Fibroblast of pulmonary artery (primary cell): Measurements from ENCODE around the gene DMRT1.

Experiments used
- DNase-seq: peaks from one replicate; pipeline ENCODE4 v3.0.0-alpha.2; 2010; ENCODE audit warnings: low read depth
- H3K4me3 ChIP-seq: replicated peaks from 2 replicates; pipeline ENCODE4 v1.5.1; 2011; ENCODE audit warnings: low read depth, mild to moderate bottlenecking, control low read depth, low read length, moderate library complexity
- TF ChIP-seq, protein P1 (sequence below): IDR thresholded peaks from 2 replicates; pipeline ENCODE4 v1.5.1; 2011; ENCODE audit warnings: mild to moderate bottlenecking, control low read depth, low read length, inconsistent platforms; ENCODE audit errors: missing control alignments

The DMRT1 gene

DNA sequence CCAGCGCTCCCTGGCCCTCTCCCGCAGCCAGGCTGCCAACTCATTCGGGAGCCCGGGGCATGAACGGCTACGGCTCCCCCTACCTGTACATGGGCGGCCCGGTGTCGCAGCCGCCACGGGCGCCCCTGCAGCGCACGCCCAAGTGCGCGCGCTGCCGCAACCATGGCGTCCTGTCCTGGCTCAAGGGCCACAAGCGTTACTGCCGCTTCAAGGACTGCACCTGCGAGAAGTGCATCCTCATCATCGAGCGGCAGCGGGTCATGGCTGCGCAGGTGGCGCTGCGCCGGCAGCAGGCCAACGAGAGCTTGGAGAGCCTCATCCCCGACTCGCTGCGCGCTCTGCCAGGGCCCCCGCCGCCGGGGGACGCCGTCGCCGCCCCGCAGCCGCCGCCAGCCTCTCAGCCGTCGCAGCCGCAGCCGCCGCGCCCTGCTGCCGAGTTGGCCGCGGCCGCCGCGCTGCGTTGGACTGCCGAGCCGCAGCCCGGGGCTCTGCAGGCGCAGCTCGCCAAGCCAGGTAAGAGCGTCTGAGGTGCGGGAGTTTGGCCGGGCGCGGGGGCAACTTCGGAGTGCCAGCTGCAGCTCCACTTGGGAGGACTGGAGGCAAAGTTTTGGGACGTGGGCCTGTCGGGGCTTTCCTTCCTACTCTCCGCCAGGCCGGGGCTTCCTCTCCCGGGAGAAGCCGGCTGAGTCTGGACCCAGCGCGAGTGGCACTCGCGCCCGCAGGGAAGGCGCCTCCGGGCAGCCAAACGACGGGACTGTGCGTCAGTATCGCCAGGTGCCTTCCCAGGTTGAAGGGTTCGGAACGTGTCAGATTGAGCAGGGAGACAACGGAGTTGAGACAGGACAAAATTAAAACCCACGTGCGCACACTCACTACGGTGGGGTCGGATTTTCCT is 135.7 kb downstream of the DMRT1 start:
- DNase-seq: no peak
- H3K4me3 ChIP-seq: no peak overlapping the region
- TF ChIP-seq, protein P1, sequence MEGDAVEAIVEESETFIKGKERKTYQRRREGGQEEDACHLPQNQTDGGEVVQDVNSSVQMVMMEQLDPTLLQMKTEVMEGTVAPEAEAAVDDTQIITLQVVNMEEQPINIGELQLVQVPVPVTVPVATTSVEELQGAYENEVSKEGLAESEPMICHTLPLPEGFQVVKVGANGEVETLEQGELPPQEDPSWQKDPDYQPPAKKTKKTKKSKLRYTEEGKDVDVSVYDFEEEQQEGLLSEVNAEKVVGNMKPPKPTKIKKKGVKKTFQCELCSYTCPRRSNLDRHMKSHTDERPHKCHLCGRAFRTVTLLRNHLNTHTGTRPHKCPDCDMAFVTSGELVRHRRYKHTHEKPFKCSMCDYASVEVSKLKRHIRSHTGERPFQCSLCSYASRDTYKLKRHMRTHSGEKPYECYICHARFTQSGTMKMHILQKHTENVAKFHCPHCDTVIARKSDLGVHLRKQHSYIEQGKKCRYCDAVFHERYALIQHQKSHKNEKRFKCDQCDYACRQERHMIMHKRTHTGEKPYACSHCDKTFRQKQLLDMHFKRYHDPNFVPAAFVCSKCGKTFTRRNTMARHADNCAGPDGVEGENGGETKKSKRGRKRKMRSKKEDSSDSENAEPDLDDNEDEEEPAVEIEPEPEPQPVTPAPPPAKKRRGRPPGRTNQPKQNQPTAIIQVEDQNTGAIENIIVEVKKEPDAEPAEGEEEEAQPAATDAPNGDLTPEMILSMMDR: no peak

DNA sequence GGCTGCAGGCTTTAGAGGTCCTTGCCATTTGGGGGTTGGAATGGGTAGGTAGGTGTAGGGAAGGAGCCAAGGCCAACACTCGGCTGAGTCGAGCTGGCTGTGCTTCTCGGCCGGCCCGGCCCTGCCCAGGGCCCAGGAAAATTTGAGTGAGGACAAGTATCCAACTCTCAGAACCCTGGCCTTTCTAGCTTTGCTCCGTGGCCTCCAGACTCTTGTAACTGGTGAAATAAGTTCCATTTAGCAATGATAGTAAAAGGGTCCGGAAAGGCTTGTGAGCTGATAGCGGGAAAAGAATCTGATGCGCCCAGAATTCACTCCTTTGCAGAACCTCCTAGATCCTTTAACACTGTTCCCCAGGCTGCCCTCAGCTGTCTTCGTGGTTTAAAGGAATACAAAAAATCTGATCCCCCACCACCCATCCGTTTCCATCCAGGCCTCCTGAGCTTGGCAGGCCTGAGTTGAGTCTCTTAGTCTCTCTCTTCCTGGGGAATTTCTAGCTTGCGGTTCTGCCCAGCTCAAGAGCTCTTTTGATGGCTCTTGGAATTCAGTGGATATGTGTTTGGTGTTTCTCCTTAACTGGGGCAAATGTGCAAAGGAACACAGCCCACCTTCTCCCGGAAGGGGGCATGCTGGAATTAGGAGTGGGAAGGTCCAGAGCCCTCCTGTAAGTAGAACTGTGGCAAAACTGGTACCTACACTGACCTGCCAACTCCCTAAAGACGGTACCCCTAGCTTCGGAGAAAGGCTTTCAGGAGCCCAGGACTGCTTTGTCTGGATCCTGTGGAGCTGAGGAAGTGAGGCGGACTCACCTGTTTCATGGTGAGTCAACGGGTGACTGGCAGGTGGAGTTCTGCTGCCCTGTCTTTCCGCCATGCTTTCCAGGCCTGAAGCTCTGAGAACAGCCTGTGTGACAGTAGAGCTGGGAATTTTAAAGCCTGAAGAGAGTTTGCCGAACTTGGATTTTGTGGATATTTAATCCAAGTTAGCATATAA is 136.6 kb downstream of the DMRT1 start:
- no peak for DNase-seq
- H3K4me3 ChIP-seq: no peak overlapping the region
- TF ChIP-seq, protein P1: no peak

DNA sequence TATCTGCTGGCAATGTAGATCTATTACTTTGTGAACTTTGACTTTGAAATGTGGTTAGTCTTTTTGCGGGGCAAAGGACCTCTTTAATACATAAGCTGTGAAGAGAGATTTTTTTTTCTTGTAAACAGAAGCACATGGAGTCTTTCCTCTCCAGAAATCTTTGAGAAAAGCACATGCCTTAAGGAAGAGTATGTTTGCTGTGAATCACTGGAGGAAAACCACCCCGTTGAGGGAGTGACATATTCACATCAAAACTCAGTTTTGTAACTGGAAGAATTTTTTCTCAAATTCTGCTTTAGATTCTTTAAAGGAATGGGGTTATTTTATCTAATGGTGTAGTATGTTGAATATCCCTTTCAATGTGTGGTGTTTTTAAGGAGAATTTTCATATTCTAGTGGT is 138.5 kb downstream of the DMRT1 start:
- DNase-seq: no peak
- no peak overlapping the region for H3K4me3 ChIP-seq
- TF ChIP-seq, protein P1: no peak

DNA sequence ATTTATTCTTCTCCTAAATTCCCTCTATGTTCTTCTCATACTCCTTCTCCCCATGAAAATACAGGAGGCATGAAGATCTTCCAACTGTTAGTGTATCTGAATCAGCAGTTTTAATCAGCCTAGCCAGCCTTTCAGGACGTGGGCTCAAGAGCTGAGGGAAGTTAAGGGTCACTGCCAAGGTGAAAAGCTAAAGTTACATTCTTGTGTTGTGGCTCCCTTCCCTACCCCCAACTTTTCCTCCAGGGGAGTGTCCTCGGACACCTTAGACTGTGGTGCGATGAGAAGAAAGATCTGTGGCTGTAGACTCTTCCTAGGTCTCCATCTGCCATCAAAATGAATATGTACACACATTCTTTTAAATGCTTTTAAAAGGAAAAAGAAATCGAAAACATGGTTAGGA is 139.1 kb downstream of the DMRT1 start:
- DNase-seq: no peak
- H3K4me3 ChIP-seq: no peak overlapping the region
- TF ChIP-seq, protein P1: no peak

GRCh38 chr9:981491-981898 is 140.0 kb downstream of the DMRT1 start:
- no peak for DNase-seq
- TF ChIP-seq, protein P1: no peak
- no peak overlapping the region for H3K4me3 ChIP-seq

DNA sequence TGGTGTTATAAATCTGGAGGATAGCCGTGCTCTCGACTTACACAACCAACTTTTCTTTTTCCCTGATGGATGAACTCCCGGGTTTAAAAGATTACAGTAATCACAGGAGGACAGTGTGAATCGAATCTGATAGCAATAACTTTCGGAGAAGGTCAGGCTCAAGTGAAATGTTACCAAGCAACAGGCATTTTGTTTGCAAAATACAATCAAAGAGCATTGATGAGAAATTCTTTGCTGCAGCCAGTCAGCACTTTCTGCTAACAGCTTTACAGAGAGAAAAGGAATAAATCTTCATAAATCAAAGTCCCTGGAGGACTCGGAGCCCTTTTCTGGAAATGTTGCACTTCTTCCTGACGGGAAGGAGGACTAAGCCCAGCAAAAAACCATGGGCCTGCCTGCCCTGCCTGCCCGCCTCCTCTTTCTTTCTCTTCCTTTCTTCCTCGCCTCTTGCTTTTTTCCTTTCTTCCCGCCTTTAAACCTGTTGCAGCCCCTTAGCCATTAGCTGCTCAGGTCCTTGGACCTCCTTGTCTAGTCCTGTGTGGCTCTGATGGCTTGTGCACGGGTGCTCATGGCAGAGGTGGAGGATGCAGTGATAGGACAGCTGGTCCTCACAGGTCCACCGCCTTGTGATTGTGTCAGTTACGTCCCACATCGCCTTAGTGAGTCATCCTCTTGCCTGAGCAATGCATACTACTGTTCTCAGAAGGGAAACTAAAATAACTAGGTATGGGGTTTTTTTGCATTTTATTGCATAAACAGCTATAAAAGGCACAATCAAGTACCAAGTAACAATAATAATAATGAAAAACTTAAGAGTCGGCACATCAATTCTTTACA is 141.1 kb downstream of the DMRT1 start:
- TF ChIP-seq, protein P1: no peak
- no peak overlapping the region for H3K4me3 ChIP-seq
- no peak for DNase-seq
